ENCODE measurements around the gene MSLN.

- peak; percentile 36; the same call in 1 of the 2 replicates for TF ChIP-seq CTCF (conservative IDR thresholded peaks at IDR 0.05; ENCODE audit: low read depth, low read length)
- no peak for TF ChIP-seq EZH2 (IDR thresholded peaks at IDR 0.05; ENCODE audit: borderline replicate concordance, low read depth, low read length, poor library complexity, severe bottlenecking)
Observed at GRCh38 chr16:745739-746138, 14.8 kb upstream of the MSLN start.

Data from A673 (cell line).